ENCODE measurements around the gene UCHL1.
A peak's percentile ranks its signal among the peaks of the same experiment; 100 is the strongest.

The UCHL1 gene

DNA sequence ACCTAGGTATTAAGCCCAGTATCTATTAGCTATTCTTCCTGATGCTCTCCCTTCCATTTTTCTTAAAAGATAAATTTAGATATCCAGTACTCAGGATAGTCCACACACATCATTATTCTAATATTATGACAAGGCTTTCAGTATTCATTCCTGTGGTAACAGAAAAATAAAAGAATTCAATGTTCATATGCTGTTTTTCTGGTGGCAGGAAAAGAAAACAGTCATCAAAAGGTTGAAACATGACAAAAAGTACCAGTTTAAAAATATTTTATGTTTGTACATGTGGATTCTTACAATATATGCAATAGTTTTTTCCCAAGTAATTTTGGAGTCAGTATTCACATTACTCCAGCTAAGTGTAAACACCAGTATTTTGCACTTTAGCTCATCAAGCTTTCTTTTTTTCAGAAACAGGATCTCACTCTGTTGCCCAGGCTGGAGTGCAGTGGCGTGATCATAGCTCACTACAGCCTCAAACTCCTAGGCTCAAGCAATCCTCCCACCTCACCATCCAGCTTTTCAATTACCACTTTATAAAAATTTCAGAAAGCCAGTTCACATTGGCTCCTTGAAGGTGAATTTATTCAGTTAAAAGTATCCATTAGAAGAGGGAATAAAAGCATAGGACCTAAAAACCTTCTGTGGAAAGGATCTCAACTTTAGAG, 44.6 kb upstream of the UCHL1 start:
- H3K27me3 ChIP-seq (ENCODE audit: control insufficient read depth, insufficient read depth, low read length) = no peaks in the 10 kb centered on the region
- H3K9me3 ChIP-seq (ENCODE audit: control insufficient read depth, low read length) = no peaks in the 10 kb centered on the region
- H3K36me3 ChIP-seq (ENCODE audit: control insufficient read depth, insufficient read depth, low read length) = no peaks in the 10 kb centered on the region
- H3K4me1 ChIP-seq = peaks cover 7% of the 10 kb centered on the region
- H2AFZ ChIP-seq = peak overlapping the region; percentile 46
- H3K4me3 ChIP-seq (ENCODE audit: low read depth, low read length) = no peak overlapping the region
- no peak overlapping the region for H3K4me2 ChIP-seq (ENCODE audit: low read length)
- H3K79me2 ChIP-seq = peaks cover 5% of the 10 kb centered on the region
- TF ChIP-seq, protein P1, sequence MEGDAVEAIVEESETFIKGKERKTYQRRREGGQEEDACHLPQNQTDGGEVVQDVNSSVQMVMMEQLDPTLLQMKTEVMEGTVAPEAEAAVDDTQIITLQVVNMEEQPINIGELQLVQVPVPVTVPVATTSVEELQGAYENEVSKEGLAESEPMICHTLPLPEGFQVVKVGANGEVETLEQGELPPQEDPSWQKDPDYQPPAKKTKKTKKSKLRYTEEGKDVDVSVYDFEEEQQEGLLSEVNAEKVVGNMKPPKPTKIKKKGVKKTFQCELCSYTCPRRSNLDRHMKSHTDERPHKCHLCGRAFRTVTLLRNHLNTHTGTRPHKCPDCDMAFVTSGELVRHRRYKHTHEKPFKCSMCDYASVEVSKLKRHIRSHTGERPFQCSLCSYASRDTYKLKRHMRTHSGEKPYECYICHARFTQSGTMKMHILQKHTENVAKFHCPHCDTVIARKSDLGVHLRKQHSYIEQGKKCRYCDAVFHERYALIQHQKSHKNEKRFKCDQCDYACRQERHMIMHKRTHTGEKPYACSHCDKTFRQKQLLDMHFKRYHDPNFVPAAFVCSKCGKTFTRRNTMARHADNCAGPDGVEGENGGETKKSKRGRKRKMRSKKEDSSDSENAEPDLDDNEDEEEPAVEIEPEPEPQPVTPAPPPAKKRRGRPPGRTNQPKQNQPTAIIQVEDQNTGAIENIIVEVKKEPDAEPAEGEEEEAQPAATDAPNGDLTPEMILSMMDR (IDR thresholded peaks at IDR 0.05) = no peak
- no peak overlapping the region for H3K27ac ChIP-seq
- no peak overlapping the region for H3K9ac ChIP-seq

DNA sequence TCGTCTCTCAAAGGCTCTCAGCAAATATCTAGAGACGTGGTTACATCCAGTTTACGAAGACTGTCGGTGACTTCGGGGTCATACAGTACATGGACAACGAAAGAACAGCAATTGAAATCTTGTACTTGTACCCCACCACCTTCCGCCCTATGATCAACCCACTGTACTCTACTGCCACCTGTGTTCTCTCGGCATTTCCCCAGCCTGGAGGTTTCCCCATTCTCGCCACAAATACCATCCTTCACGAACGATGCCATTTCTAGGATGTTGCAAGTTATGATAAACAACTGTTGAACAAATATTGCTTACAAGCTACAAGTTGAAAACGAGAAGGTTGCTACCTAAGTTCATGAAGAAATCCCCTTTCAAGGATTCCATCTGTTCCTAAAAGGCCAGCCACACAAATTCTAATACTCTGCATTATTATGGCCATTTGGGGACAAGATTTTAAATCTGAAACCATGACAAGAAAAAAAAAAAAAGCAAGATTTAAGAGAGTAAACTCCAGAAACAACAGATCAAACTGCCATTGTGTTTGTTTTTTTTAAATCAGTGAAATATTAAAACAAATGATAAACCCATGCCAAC, 44.0 kb upstream of the UCHL1 start:
- Histone ChIP-seq H3K4me1 (peaks cover 7% of the 10 kb centered on the region), H3K4me2 (ENCODE audit: low read length) (peak overlapping the region; percentile 84), H3K9ac (no peak overlapping the region), H3K27me3 (ENCODE audit: control insufficient read depth, insufficient read depth, low read length) (no peaks in the 10 kb centered on the region), H3K27ac (no peak overlapping the region), H2AFZ (peak overlapping the region; percentile 46), H3K79me2 (peaks cover 5% of the 10 kb centered on the region), H3K36me3 (ENCODE audit: control insufficient read depth, insufficient read depth, low read length) (no peaks in the 10 kb centered on the region), H3K4me3 (ENCODE audit: low read depth, low read length) (peak overlapping the region; percentile 78), H3K9me3 (ENCODE audit: control insufficient read depth, low read length) (no peaks in the 10 kb centered on the region)
- TF ChIP-seq, protein P1 (IDR thresholded peaks at IDR 0.05) = peak; percentile 29

DNA sequence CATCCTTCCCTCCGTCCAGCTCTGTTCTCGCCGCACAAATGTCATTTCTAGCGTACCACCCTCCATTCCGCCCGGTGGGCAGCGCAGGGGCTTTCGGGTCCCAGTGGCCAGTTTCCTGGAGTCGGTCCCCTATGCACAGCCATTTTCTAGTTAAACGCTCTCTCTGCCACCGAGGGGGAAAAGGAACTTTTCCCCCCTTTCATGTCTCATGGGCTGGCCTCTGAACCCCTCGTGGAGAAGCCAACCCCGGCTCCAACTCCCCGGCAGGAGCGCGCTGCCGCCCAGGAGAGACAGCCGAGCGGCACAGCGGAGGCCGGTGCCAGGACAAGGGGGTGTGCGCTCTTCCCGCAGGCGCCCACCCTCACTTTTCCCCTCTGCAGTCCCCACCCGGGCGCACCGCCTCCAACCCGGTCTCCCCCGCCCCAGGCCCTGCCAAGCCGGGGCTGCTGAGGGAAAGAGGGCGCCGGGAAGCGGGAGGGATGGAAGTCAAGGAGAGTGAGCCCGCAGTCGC, 43.0 kb upstream of the UCHL1 start:
- H3K9me3 ChIP-seq (ENCODE audit: control insufficient read depth, low read length) = no peaks in the 10 kb centered on the region
- H2AFZ ChIP-seq = peak overlapping the region; percentile 86
- H3K4me1 ChIP-seq = peaks cover 7% of the 10 kb centered on the region
- H3K27ac ChIP-seq = peak overlapping the region; percentile 59
- no peak overlapping the region for H3K9ac ChIP-seq
- no peaks in the 10 kb centered on the region for H3K27me3 ChIP-seq (ENCODE audit: control insufficient read depth, insufficient read depth, low read length)
- no peaks in the 10 kb centered on the region for H3K36me3 ChIP-seq (ENCODE audit: control insufficient read depth, insufficient read depth, low read length)
- TF ChIP-seq, protein P1 (IDR thresholded peaks at IDR 0.05) = no peak
- peak overlapping the region; percentile 78 for H3K4me3 ChIP-seq (ENCODE audit: low read depth, low read length)
- peak overlapping the region; percentile 84 for H3K4me2 ChIP-seq (ENCODE audit: low read length)
- peaks cover 5% of the 10 kb centered on the region for H3K79me2 ChIP-seq

- H2AFZ ChIP-seq = peak within 1 kb of the TSS; percentile 99
- H3K4me3 ChIP-seq (ENCODE audit: low read depth, low read length) = peak within 1 kb of the TSS; percentile 78
- no peak within 1 kb of the TSS for H3K9ac ChIP-seq
- H3K36me3 ChIP-seq (ENCODE audit: control insufficient read depth, insufficient read depth, low read length) = no peaks in the 10 kb centered on the region
- no peaks in the 10 kb centered on the region for H3K27me3 ChIP-seq (ENCODE audit: control insufficient read depth, insufficient read depth, low read length)
- H3K79me2 ChIP-seq = peaks cover 5% of the 10 kb centered on the region
- TF ChIP-seq, protein P1 (IDR thresholded peaks at IDR 0.05) = peak; percentile 54
- H3K9me3 ChIP-seq (ENCODE audit: control insufficient read depth, low read length) = no peaks in the 10 kb centered on the region
- peak within 1 kb of the TSS; percentile 84 for H3K4me2 ChIP-seq (ENCODE audit: low read length)
- H3K4me1 ChIP-seq = peaks cover 7% of the 10 kb centered on the region
- H3K27ac ChIP-seq = peak within 1 kb of the TSS; percentile 63
Observed at GRCh38 chr4:41214136-41214824, 42.4 kb upstream of the UCHL1 start, which contains the start of gene APBB2. APBB2 (minus strand) TSS chr4:41214542; CDS start chr4:41033254, 181,288 bp downstream.

Data from parathyroid adenoma (tissue), 2 donors.